OCI-LY3 (cell line): ENCODE data around the gene HSD3B7.

Experiments
- CTCF ChIP-seq: fragments of 200-600, 300-600 bp; sonication (generic); IDR thresholded peaks from 2 replicates; pipeline ENCODE4 v1.5.1; 2014; ENCODE audit warnings: antibody characterized with exemption, low read length, low read depth
- EZH2phosphoT487 ChIP-seq: fragments of 200-600 bp; shearing (Covaris generic); IDR thresholded peaks from 2 replicates; pipeline ENCODE4 v1.6.1; 2018; ENCODE audit warnings: antibody characterized with exemption, mixed run types, low read depth

DNA sequence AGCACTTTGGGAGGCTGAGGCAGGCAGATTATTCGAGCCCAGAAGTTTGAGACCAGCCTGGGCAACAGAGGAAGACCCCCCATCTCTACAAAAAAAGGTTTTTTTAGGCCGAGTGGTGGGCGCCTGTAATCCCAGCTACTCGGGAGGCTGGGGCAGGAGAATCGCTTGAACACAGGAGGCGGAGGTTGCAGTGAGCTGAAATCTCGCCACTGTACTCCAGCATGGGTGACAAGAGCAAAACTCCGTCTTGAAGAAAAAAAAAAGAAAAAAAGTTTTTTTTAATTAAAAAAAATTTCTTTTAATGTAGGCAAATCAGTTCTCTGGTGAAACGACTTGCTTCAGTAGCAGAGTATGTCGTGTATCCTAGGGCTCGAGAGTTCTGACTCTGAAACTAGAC is 10.9 kb downstream of the HSD3B7 start:
- TF ChIP-seq CTCF = no peak
- TF ChIP-seq EZH2phosphoT487 = no peak
